ENCODE data around the gene PDZK1IP1.

The PDZK1IP1 gene

DNA sequence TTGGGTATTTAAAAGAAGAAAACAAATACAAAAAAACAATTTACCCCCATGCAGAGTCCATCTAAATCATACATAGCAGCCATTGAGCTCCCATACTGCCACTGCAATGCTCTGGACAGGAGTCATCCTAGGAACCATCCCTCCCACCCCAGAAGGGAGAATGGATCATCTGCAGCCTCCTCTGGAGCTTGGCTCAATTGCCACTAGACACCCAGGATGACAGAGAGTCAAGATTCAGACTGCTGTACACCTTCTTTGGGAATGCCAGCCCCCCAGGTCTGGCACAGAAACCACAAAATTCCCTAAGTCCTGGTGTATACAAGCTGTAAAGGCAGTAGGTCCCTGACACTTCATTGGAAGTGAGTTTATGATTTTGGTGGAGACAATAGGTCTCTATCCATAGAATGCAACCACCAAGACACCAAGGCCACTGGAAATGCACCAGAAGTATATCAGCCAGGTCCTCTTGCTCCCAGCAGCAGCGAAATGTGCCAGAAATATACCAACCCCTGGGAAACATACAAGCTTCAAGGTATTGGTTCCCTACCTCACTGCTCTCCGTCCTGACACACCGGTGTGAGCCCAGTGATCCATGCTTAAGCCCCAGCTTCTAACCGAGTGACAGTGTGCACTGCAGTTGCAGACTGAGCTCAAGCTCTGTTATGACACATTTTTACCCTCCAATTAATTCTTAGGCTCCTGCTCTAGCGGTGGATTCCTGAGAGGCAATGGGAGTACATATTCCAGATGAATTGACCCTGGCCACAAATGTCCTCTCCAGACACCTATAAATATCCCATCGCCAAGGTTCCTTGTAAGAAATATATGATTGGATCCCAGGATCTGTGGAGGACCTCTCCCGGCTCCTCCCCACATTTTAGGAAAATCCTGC, 37.8 kb upstream of the PDZK1IP1 start:
- in situ Hi-C loops (cut with MboI; ENCODE audit: low pct_unique_long_range_greater_than_20kb, low sequenced_read_pairs, unreplicated experiment): no loop called here
- no peak for DNase-seq (ENCODE audit: low spot score)
- TF ChIP-seq, protein P1, sequence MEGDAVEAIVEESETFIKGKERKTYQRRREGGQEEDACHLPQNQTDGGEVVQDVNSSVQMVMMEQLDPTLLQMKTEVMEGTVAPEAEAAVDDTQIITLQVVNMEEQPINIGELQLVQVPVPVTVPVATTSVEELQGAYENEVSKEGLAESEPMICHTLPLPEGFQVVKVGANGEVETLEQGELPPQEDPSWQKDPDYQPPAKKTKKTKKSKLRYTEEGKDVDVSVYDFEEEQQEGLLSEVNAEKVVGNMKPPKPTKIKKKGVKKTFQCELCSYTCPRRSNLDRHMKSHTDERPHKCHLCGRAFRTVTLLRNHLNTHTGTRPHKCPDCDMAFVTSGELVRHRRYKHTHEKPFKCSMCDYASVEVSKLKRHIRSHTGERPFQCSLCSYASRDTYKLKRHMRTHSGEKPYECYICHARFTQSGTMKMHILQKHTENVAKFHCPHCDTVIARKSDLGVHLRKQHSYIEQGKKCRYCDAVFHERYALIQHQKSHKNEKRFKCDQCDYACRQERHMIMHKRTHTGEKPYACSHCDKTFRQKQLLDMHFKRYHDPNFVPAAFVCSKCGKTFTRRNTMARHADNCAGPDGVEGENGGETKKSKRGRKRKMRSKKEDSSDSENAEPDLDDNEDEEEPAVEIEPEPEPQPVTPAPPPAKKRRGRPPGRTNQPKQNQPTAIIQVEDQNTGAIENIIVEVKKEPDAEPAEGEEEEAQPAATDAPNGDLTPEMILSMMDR (IDR thresholded peaks at IDR 0.05; ENCODE audit: extremely low read depth, insufficient read depth, missing control alignments): no peak

DNA sequence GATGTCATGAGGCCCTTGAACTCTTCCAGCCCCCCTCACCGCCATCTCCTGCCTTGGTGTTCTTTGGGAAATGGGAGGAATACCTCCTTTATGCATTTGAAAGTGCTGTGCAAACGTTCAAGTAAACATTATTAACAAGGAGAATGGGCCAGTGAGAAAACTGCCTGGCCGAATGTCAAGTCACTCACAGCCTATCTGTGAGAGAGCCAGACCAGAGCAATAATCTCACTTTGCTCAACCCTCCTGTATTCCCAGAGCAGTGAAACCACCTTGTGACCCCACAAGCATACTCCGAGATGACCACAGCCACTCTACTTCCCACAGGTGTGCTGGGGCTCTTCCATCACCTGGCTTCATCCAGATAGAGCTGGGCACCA, 37.0 kb upstream of the PDZK1IP1 start:
- in situ Hi-C loops (cut with MboI; ENCODE audit: low pct_unique_long_range_greater_than_20kb, low sequenced_read_pairs, unreplicated experiment): no loop called here
- TF ChIP-seq, protein P1 (IDR thresholded peaks at IDR 0.05; ENCODE audit: extremely low read depth, insufficient read depth, missing control alignments): no peak
- no peak for DNase-seq (ENCODE audit: low spot score)

DNA sequence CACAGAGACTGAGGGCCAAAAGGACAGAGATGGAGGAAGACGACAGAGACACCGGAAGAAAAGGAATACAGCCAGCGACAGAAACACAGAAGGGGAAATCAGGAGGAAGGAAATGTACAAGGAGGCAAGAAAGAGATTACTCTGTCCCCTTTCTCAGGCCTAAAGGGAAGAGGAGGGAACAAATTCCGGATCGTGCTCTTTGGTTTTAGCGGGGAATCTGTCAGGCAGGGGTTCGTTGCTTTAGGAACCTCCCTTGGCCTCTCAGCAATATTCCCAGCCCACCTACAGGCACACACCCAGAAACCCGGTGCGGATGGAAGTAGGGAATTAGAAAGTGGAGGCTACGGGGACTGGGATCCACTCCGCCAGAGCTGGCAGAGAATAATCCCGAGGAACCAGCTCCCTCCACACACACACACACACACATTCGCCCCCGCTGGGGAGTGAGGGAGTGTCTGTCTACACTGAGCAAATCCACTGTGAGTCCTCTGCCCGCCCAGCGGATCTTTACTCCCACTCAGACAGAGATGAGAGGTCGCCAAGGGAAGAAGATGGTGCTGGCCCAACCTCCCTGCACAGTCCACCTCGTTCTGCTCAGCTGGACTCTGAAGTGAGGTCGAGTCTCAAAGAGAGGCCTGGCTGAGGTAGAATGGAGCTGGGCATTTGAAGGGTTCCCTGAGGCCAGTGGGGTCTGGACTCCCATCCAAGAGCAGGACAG, 36.4 kb upstream of the PDZK1IP1 start:
- TF ChIP-seq, protein P1 (IDR thresholded peaks at IDR 0.05; ENCODE audit: extremely low read depth, insufficient read depth, missing control alignments): no peak
- no peak for DNase-seq (ENCODE audit: low spot score)
- in situ Hi-C loops (cut with MboI; ENCODE audit: low pct_unique_long_range_greater_than_20kb, low sequenced_read_pairs, unreplicated experiment): no loop called here

DNA sequence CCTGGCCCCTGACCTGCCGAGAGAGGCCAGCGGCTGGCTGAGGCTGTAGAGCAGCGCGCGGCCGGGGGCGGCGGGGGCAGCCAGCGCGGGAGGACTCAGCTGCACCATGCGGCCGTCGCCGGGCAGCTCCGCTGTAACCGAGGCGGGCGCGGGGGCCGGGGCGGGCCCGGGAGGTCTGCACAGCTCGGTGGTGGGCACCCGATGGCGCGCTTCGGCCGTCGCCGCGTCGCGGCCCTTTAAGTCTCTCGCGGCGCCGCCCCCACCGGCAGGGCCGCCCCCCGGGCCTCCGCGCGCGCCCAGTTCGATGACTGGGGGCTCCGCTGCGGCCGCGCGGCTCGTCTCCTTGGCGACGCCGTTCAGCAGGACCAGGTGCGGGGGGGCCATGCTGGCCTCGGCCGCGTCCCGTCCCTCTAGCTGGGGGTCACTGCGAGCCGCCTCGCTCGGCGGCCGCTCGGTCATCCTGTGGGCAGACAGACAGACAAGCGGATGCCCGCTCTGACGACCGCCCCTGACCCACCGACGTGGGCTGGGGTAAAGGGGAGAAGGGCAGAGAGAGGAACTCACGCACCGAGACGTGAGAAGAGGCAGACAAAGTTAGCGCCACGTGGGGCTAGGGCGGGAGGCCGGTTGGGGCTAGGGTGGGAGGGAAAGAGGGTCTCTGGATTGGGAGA, 35.7 kb upstream of the PDZK1IP1 start:
- no peak for DNase-seq (ENCODE audit: low spot score)
- in situ Hi-C loops (cut with MboI; ENCODE audit: low pct_unique_long_range_greater_than_20kb, low sequenced_read_pairs, unreplicated experiment): no loop called here
- TF ChIP-seq, protein P1 (IDR thresholded peaks at IDR 0.05; ENCODE audit: extremely low read depth, insufficient read depth, missing control alignments): no peak

DNA sequence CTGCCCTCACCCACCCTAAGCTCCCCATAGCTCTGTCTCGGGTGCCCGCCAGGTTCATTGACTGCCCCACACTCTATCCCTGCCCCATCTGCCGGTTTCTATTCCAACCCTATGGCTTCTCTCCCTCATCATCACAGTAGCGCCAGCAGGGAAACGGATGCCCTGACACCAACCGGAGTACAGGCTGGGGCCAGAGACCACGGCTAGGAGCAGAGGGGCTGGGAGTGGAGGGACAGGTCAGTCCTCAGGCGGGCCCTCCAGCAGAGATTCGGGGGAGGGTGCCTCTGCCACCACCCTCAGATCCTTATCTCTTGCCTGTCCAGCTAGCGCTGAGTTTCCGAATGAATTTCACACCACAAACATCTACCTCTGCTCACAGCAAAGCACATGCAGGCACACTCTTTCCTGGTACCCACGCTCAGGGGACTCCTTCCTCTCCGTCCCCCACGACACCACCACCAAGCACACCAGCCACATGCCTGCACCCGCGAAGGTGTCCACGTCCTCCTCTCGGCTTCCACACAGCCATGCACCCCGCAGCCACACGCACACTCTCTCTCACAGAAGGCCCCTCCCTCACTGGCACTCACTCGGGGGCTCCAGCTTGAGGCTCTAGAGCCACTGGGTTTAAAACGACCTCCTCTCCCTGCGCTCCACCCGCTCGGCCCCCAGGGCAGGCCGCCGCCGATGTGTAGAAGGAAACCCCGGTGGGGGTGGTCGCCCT, 35.0 kb upstream of the PDZK1IP1 start:
- DNase-seq (ENCODE audit: low spot score): no peak
- TF ChIP-seq, protein P1 (IDR thresholded peaks at IDR 0.05; ENCODE audit: extremely low read depth, insufficient read depth, missing control alignments): no peak
- in situ Hi-C loops (cut with MboI; ENCODE audit: low pct_unique_long_range_greater_than_20kb, low sequenced_read_pairs, unreplicated experiment): no loop called here

All from GM13977 (cell line).